GM19467 (cell line): ENCODE measurements around the gene SPTB.

ENCODE experiments used
- ATAC-seq: cut with Tn5 transposase; IDR thresholded peaks from one replicate; pipeline ENCODE4 v1.9.1; 2021; ENCODE audit warnings: mild to moderate bottlenecking, moderate library complexity; ENCODE audit not compliant: unreplicated experiment

SPTB gene

DNA sequence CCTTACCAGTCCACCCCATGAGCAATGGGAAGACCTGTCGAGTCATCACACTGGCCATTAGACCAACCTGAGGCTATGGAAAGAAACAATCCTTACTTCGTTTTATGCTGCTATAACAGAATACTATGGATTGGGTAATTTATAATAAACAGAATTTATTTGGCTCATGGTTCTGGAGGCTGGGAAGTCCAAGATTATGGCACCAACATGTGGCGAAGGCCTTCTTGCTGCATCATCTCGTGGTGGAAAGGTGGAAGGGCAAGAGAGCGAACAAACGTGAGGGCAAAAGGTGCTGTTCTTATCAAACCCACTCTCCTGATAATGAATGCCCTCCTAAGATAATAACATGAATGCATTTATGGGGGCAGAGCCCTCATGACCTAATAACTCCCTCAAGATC lies 9.6 kb upstream of the SPTB start:
- ATAC-seq: no peak

GRCh38 chr14:64885559-64885958 lies 5.9 kb upstream of the SPTB start:
- ATAC-seq: no peak

- no peak for ATAC-seq
Measured at GRCh38 chr14:64880221-64881121, 764 bp upstream of the SPTB start.

- ATAC-seq: no peak
Measured at GRCh38 chr14:64878837-64879634, 671 bp downstream of the SPTB start.

GRCh38 chr14:64877846-64878245 lies 1.9 kb downstream of the SPTB start:
- no peak for ATAC-seq

GRCh38 chr14:64875350-64875749 lies 4.4 kb downstream of the SPTB start:
- ATAC-seq: no peak

- no peak for ATAC-seq
Measured at GRCh38 chr14:64873506-64874219, 6.0 kb downstream of the SPTB start.

- ATAC-seq: no peak
Measured at GRCh38 chr14:64871344-64871743, 8.4 kb downstream of the SPTB start.

GRCh38 chr14:64870160-64870559 lies 9.5 kb downstream of the SPTB start:
- no peak for ATAC-seq

DNA sequence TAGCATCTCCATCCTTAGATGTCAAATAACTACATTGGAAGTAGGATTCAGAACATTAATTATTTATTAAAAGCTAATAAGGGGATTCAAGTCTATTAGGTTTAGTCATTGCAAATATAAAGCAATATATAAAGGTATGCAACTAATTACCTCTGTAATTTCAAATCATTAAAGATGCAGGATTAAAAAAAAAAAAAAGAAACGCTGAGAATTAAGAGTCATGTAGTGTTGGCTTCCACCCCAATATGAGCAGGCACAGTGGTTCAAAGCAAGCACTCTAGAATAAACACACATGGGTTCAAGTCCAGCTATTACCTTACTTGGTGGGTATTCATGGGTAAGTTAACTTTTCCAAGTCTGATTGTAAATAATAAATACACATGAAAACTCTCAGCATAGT lies 10.9 kb downstream of the SPTB start:
- no peak for ATAC-seq

DNA sequence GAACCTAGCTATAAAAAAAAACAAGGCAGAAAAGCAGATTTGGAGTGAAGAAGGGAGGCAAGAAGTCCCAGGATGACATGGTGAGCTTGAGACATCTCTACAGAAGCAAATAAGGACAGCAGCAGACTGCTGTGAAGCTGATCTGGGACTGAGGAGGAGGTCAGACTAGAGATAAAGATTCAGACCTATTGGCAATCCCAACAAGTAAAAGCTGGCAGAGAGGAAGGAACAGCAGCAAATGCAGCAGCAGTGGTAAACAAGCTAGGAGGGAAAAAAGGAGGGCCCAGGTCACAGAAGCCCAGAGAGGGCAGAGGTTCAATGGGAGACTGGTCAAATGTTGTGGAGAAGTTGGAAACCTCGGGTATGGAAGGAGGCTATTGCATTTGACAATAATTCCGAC lies 11.3 kb downstream of the SPTB start:
- no peak for ATAC-seq

DNA sequence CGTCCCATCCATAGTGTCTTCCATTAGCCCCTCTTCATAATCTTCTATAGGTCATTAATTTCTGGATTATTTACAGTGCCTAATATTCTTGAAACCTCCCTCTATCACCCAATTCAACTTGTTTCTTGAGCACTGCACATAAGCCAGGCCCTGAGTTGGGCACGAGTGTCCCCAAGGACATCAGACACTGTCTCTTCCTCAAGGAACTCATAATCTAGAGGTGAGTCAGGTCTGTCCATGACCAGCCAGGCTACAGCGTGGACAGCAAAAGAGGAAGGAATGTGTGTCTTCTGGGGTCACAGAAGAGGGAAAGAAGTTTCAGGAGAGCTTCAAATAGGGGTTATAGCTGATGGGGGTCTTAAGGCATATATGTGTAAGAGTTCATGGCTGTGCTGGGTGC lies 12.5 kb downstream of the SPTB start:
- no peak for ATAC-seq

GRCh38 chr14:64865992-64866391 lies 13.7 kb downstream of the SPTB start:
- ATAC-seq: no peak

GRCh38 chr14:64865109-64865508 lies 14.6 kb downstream of the SPTB start:
- ATAC-seq: no peak

DNA sequence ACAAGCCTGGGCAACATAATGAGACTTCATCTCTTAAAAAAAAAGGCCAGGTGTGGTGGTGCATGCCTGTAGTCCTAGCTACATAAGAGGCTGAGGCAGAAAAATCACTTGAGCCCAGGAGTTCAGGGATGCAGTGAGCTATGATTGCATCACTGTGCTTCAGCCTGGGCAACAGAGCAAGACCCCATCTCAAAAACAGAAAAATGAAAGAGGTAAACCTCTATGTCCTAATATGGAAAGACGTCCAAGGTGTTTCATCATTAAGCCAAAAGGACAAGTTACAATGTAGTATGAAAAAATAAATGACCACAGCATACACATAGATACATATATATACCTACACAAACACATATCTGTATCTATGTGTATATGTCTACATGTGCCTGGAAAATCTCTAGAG lies 15.4 kb downstream of the SPTB start:
- no peak for ATAC-seq

- ATAC-seq: no peak
Measured at GRCh38 chr14:64861916-64862315, 17.8 kb downstream of the SPTB start.

- ATAC-seq: no peak
Measured at GRCh38 chr14:64860039-64860438, 19.7 kb downstream of the SPTB start.

DNA sequence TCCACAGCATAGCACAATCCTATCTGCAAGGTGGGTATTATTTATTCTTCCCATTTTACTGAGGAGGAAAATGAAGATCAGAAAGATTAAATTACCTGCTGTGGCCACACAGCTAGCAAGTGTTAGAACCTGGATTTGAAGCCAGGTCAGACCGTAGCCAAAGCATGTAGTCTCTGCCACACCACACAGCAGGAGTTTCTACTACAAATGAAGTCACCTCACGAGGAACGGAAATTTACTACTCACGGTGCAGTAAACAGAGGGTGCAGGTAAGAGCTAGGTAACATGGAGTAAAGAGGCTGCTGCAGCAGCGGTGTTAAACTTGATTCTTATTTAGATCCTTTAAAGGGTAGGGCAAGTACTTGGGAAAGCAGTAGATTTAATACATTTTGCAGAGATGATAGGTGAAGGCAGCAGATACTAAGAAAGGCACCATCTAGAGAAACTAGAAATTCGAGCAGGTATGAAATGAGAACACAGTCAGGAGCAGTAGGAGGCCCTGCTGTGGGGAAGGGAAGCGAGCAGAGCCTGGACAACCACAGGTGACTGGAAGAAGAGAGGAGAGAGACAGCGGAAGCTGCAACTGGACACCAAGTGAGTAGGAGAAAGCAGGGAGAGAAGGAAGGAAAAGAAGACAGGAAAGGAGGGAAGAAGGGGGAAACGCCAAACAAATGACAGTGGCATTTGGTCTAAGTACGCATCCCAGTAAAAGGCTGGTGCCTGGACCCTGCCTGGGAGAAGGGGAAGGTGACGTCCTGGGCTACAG lies 21.5 kb downstream of the SPTB start:
- ATAC-seq: no peak

DNA sequence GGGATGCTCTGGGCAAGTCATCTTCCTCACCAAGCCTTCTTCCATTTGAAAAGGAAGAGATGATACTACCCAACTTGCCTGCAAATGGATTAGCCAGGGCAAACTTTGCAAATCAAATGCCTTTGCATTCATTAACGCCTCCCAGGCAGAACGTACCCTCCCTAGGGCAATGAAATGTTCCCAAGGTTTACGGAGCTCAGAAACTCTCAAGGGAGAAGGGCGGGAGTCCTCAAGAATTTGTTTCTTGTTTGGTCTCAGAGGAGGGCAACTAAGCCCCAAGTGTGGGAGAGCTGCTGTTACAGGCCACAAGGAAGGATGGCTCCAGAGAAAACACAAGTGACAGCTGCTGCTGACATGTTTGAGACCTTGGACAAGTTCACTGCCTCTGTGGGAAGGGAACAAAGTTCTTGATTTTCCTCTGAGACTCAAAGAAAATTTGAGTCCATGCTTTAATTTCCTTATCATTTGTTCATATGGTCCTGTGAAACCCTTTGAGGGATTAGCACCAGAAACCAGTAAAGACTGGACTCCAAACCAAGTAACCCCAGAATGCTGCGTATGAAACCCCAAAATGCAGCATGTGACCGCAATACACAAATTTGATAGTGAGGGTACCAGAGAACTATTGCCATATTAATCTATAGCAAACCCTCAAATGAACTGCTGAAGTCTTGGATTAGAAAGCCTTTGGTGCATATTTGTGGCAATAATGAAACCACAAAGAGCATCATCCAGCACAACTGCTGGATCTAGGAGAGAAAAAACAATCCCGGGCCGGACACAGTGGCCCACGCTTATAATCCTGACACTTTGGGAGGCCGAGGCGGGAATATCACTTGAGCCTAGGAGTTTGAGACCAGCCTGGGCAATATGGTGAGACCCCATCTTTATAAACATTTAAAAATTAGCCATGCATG lies 22.9 kb downstream of the SPTB start:
- ATAC-seq: no peak
